HepG2 (cell line): ENCODE results near the gene HSP90AA1. TPM values are rescaled to one million over a fixed set of nuclear protein-coding genes. Genes with fewer than 3 reads are reported as not detected.
A peak's percentile ranks its signal among the peaks of the same experiment; 100 is the strongest.

Experiments
- CREM ChIP-seq, 2 experiments: sonication (generic) in 1 of 2; formaldehyde crosslinking in 1 of 2; IDR thresholded peaks; 2 replicates each; pipeline versions ENCODE4 v1.4.0 to v1.6.1; 2016 to 2020; ENCODE audit warnings: antibody characterized with exemption in 1 of 2, mild to moderate bottlenecking in 1 of 2, missing genetic modification reagents in 1 of 2
- DMTF1 ChIP-seq: sonication (generic); formaldehyde crosslinking; IDR thresholded peaks from 2 replicates; pipeline ENCODE4 v1.4.0; 2020; ENCODE audit warnings: mild to moderate bottlenecking, missing genetic modification reagents
- ELK4 ChIP-seq: sonication (generic); formaldehyde crosslinking; IDR thresholded peaks from 2 replicates; pipeline ENCODE4 v1.9.0; 2021; ENCODE audit warnings: missing genetic modification reagents, borderline replicate concordance
- FOXK2 ChIP-seq: fragments of 450-650 bp; IDR thresholded peaks from 2 replicates; pipeline ENCODE4 v1.6.1; 2016
- IKZF4 ChIP-seq: sonication (generic); formaldehyde crosslinking; IDR thresholded peaks from 2 replicates; pipeline ENCODE4 v1.5.1; 2020; ENCODE audit warnings: borderline replicate concordance, mild to moderate bottlenecking, low read depth, missing genetic modification reagents; ENCODE audit errors: not compliant biosample characterization
- IRX3 ChIP-seq: sonication (generic); formaldehyde crosslinking; IDR thresholded peaks from 2 replicates; pipeline ENCODE4 v1.8.1; 2023; ENCODE audit warnings: mild to moderate bottlenecking, low read depth, missing genetic modification reagents, borderline replicate concordance
- MYC ChIP-seq: sonication (generic); formaldehyde crosslinking; IDR thresholded peaks from 2 replicates; pipeline ENCODE4 v1.9.0; 2021; ENCODE audit warnings: missing genetic modification reagents, borderline replicate concordance
- NONO ChIP-seq, 2 experiments: fragments of 450-650 bp in 1 of 2; sonication (generic) in 1 of 2; formaldehyde crosslinking in 1 of 2; IDR thresholded peaks in 1 of 2; conservative IDR thresholded peaks in 1 of 2; 2 replicates each; pipeline versions ENCODE4 v1.6.1 to v1.8.0; 2017 to 2022; ENCODE audit warnings: mild to moderate bottlenecking in 1 of 2, missing genetic modification reagents in 1 of 2, moderate library complexity in 1 of 2
- PPARG ChIP-seq: conservative IDR thresholded peaks from 2 replicates; pipeline ENCODE4 v1.6.1; 2016; ENCODE audit warnings: missing biosample characterization, missing genetic modification reagents
- RBFOX2 ChIP-seq: fragments of 200-400 bp; formaldehyde crosslinking; IDR thresholded peaks from 2 replicates; pipeline ENCODE4 v1.6.1; 2017; ENCODE audit warnings: low read depth, mild to moderate bottlenecking, low read length
- RFX3 ChIP-seq: IDR thresholded peaks from 2 replicates; pipeline ENCODE4 v1.6.1; 2016; ENCODE audit warnings: missing biosample characterization, missing genetic modification reagents
- SCMH1 ChIP-seq: sonication (generic); formaldehyde crosslinking; IDR thresholded peaks from 2 replicates; pipeline ENCODE4 v1.9.0; 2021; ENCODE audit warnings: missing genetic modification reagents, mild to moderate bottlenecking, borderline replicate concordance
- SETDB1 ChIP-seq: sonication (generic); formaldehyde crosslinking; IDR thresholded peaks from 2 replicates; pipeline ENCODE4 v1.5.1; 2020; ENCODE audit warnings: missing genetic modification reagents, mild to moderate bottlenecking, borderline replicate concordance
- SRY ChIP-seq: sonication (generic); formaldehyde crosslinking; IDR thresholded peaks from 2 replicates; pipeline ENCODE4 v1.8.0; 2022; ENCODE audit warnings: mild to moderate bottlenecking, missing genetic modification reagents
- TGIF2 ChIP-seq: IDR thresholded peaks from 2 replicates; pipeline ENCODE4 v1.6.1; 2016; ENCODE audit warnings: control low read depth, missing compliant biosample characterization
- ZNF329 ChIP-seq: sonication (generic); formaldehyde crosslinking; IDR thresholded peaks from 2 replicates; pipeline ENCODE4 v1.9.0; 2021; ENCODE audit warnings: low read depth, mild to moderate bottlenecking, missing genetic modification reagents
- ZNF446 ChIP-seq: sonication (generic); formaldehyde crosslinking; IDR thresholded peaks from 2 replicates; pipeline ENCODE4 v1.5.0; 2020; ENCODE audit warnings: mild to moderate bottlenecking, missing genetic modification reagents
- ZNF543 ChIP-seq: sonication (generic); formaldehyde crosslinking; IDR thresholded peaks from 2 replicates; pipeline ENCODE4 v1.4.0; 2020; ENCODE audit warnings: mild to moderate bottlenecking, missing genetic modification reagents
- ZNF615 ChIP-seq: sonication (generic); formaldehyde crosslinking; IDR thresholded peaks from 2 replicates; pipeline ENCODE4 v1.5.0; 2020; ENCODE audit warnings: mild to moderate bottlenecking, missing genetic modification reagents, borderline replicate concordance
- ZNF619 ChIP-seq: sonication (generic); formaldehyde crosslinking; IDR thresholded peaks from 2 replicates; pipeline ENCODE4 v1.4.0; 2020; ENCODE audit warnings: mild to moderate bottlenecking, missing genetic modification reagents
- ZNF782 ChIP-seq: sonication (generic); formaldehyde crosslinking; IDR thresholded peaks from 2 replicates; pipeline ENCODE4 v1.4.0; 2020; ENCODE audit warnings: missing genetic modification reagents, mild to moderate bottlenecking, borderline replicate concordance
- polyA plus RNA-seq, 8 experiments: library from polyadenylated mRNA; depleted of rRNA in 3 of 8; stranded (reverse) in 7 of 8; unstranded in 1 of 8; fragments of >200 nt; fragmentation: Illumina TruSeq in 4 of 8; extraction: Trizol in 4 of 8; gene quantifications; 2 replicates each; pipeline versions ENCODE4 v1.2.1 to v1.2.3, GENCODE V29; 2011 to 2016; ENCODE audit warnings: low read depth in 4 of 8, missing spikeins in 1 of 8, mixed read lengths in 1 of 8; ENCODE audit not compliant: insufficient read depth in 1 of 8
- total RNA-seq, 5 experiments: library from RNA; depleted of rRNA; stranded (reverse); fragments of >200 nt; fragmentation: Illumina TruSeq; extraction: Trizol; gene quantifications; 2 replicates each; pipeline ENCODE4 v1.2.3, GENCODE V29; 2016; ENCODE audit warnings: low read depth in 1 of 5
- TF ChIP-seq, protein P1 (sequence below): sonication (generic); formaldehyde crosslinking; IDR thresholded peaks from 2 replicates; pipeline ENCODE4 v1.5.0; 2020; ENCODE audit warnings: missing genetic modification reagents
- TF ChIP-seq, protein P2 (sequence below): sonication (generic); formaldehyde crosslinking; conservative IDR thresholded peaks from 2 replicates; pipeline ENCODE4 v1.4.0; 2020; ENCODE audit warnings: missing genetic modification reagents

The HSP90AA1 gene
- total and polyA plus RNA-seq, 2 of the 13 experiments (the other 11 are each of a cell fraction or from before 2014, with no cell fraction given) = 262 to 636 TPM

- 0 out of 2 replicates have a peak, but pooled peaks have one; percentile 21 for TF ChIP-seq DMTF1 (CRISPR knock-in tag)
- no peak for TF ChIP-seq ELK4 (CRISPR knock-in tag)
- TF ChIP-seq ZNF446 = no peak
- peak; percentile 30; the same call in 1 of the 2 replicates for TF ChIP-seq PPARG (CRISPR knock-in tag)
- peak; percentile 97 for TF ChIP-seq RBFOX2
- no peak for TF ChIP-seq NONO (IDR thresholded peaks at IDR 0.05)
- TF ChIP-seq NONO (CRISPR knock-in tag; conservative IDR thresholded peaks at IDR 0.05) = peak; percentile 14
- TF ChIP-seq IKZF4 = no peak
- TF ChIP-seq ZNF543 = no peak
- 0 out of 2 replicates have a peak, but pooled peaks have one; percentile 22 for TF ChIP-seq ZNF329 (CRISPR knock-in tag)
- no peak; the same call in 1 of the 2 replicates for TF ChIP-seq ZNF615 (CRISPR knock-in tag)
- TF ChIP-seq, protein P1, sequence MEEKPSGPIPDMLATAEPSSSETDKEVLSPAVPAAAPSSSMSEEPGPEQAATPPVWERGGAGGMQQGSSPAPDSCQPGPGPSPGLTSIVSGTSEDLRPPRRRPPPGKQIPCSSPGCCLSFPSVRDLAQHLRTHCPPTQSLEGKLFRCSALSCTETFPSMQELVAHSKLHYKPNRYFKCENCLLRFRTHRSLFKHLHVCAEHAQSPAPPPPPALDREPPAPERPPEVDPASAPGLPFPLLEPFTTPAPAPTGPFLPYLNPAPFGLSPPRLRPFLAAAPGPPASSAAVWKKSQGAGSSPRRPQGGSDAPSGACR (CRISPR knock-in tag) = no peak
- TF ChIP-seq TGIF2 (CRISPR knock-in tag) = peak; percentile 76; the same call in 1 of the 2 replicates
- TF ChIP-seq CREM (IDR thresholded peaks at IDR 0.05) = no peak
- TF ChIP-seq CREM (CRISPR knock-in tag; IDR thresholded peaks at IDR 0.05) = no peak
- peak; percentile 33; the same call in 1 of the 2 replicates for TF ChIP-seq SRY
- peak; percentile 57; the same call in 1 of the 2 replicates for TF ChIP-seq ZNF782 (CRISPR knock-in tag)
- TF ChIP-seq MYC = peak; percentile 76
- TF ChIP-seq ZNF619 (CRISPR knock-in tag) = no peak
- TF ChIP-seq, protein P2, sequence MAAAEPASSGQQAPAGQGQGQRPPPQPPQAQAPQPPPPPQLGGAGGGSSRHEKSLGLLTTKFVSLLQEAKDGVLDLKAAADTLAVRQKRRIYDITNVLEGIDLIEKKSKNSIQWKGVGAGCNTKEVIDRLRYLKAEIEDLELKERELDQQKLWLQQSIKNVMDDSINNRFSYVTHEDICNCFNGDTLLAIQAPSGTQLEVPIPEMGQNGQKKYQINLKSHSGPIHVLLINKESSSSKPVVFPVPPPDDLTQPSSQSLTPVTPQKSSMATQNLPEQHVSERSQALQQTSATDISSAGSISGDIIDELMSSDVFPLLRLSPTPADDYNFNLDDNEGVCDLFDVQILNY (CRISPR knock-in tag) = 0 out of 2 replicates have a peak, but pooled peaks have one; percentile 31
- no peak for TF ChIP-seq SETDB1 (CRISPR knock-in tag)
- TF ChIP-seq SCMH1 (CRISPR knock-in tag) = no peak
- no peak for TF ChIP-seq RFX3 (CRISPR knock-in tag)
- TF ChIP-seq IRX3 (CRISPR knock-in tag) = peak; percentile 30; the same call in 1 of the 2 replicates
- TF ChIP-seq FOXK2 = no peak
These were observed at the start of gene HSP90AA1 (continued) for GRCh38 chr14:102086972-102087761.
